Activated CD8-positive, alpha-beta memory T cell treated with anti-CD3 and anti-CD28 coated beads, Interleukin-2, amount 50 U/mL, for 4 hours (primary cell): ENCODE results near the gene JAM3.
A peak's percentile ranks its signal among the peaks of the same experiment; 100 is the strongest.

Source experiments
- DNase-seq: peaks from one replicate; pipeline ENCODE4 v3.0.0-alpha.2; 2020

JAM3 gene

GRCh38 chr11:134116210-134116609 is 47.3 kb downstream of the JAM3 start:
- no peak for DNase-seq

GRCh38 chr11:134118006-134118405 is 49.1 kb downstream of the JAM3 start:
- DNase-seq: no peak

- DNase-seq: no peak
Measured at GRCh38 chr11:134119094-134119493, 50.2 kb downstream of the JAM3 start.

- DNase-seq: no peak
Measured at GRCh38 chr11:134120143-134120850, 51.4 kb downstream of the JAM3 start.

GRCh38 chr11:134120921-134121526 is 52.2 kb downstream of the JAM3 start:
- no peak for DNase-seq

GRCh38 chr11:134124660-134125451 is 56.0 kb downstream of the JAM3 start:
- DNase-seq: no peak

- no peak for DNase-seq
Measured at GRCh38 chr11:134125507-134125906, 56.6 kb downstream of the JAM3 start.

- no peak for DNase-seq
Measured at GRCh38 chr11:134126217-134126822, 57.4 kb downstream of the JAM3 start.

- no peak for DNase-seq
Measured at GRCh38 chr11:134131628-134132244, 62.9 kb downstream of the JAM3 start.

- no peak for DNase-seq
Measured at GRCh38 chr11:134132808-134133207, 63.9 kb downstream of the JAM3 start.

GRCh38 chr11:134134167-134134566 is 65.3 kb downstream of the JAM3 start:
- DNase-seq: no peak

GRCh38 chr11:134138376-134138775 is 69.5 kb downstream of the JAM3 start:
- DNase-seq: no peak

- no peak for DNase-seq
Measured at GRCh38 chr11:134139303-134139872, 70.5 kb downstream of the JAM3 start.

GRCh38 chr11:134139873-134140331 is 71.0 kb downstream of the JAM3 start:
- DNase-seq: peak; percentile 45

GRCh38 chr11:134140961-134141490 is 72.2 kb downstream of the JAM3 start:
- DNase-seq: no peak

GRCh38 chr11:134142536-134142935 is 73.7 kb downstream of the JAM3 start:
- no peak for DNase-seq

- no peak for DNase-seq
Measured at GRCh38 chr11:134143801-134144200, 74.9 kb downstream of the JAM3 start.

GRCh38 chr11:134144744-134145143 is 75.9 kb downstream of the JAM3 start:
- no peak for DNase-seq

- no peak for DNase-seq
Measured at GRCh38 chr11:134145715-134146114, 76.8 kb downstream of the JAM3 start.

GRCh38 chr11:134146598-134146997 is 77.7 kb downstream of the JAM3 start:
- DNase-seq: no peak

- DNase-seq: no peak
Measured at GRCh38 chr11:134149371-134149770, 80.5 kb downstream of the JAM3 start.

- DNase-seq: no peak
Measured at GRCh38 chr11:134150195-134150903, 81.5 kb downstream of the JAM3 start.
